Measurements from ENCODE around the gene IFI27L1. TPM values are rescaled to one million over a fixed set of nuclear protein-coding genes. Genes with fewer than 3 reads are reported as not detected.

IFI27L1 gene
- polyA plus RNA-seq, 1 experiment, result 12.5 TPM

GRCh38 chr14:94054936-94055335 lies 26.2 kb upstream of the IFI27L1 start:
- H3K9me3 ChIP-seq (ENCODE audit: control insufficient read depth, insufficient read depth, low read length), result no peaks in the 10 kb centered on the region
- POLR2A ChIA-PET, result no interaction called here
- H3K27ac ChIP-seq (ENCODE audit: low read depth, low read length), result no peak overlapping the region
- no peak overlapping the region for H3K4me3 ChIP-seq (ENCODE audit: low read depth, low read length)
- CTCF ChIA-PET, result interaction anchor here (5.8 kb wide), 1 partner anchor 81 kb away, joined by 68 read pairs; no protein-coding TSS in a partner anchor
- no peak for DNase-seq (ENCODE audit: low read depth, low spot score)
- H3K27me3 ChIP-seq (ENCODE audit: control insufficient read depth, insufficient read depth, low read length), result no peaks in the 10 kb centered on the region
- no peak for TF ChIP-seq CTCF (IDR thresholded peaks at IDR 0.05; ENCODE audit: low read depth, low read length)

- no peak for TF ChIP-seq CTCF (IDR thresholded peaks at IDR 0.05; ENCODE audit: low read depth, low read length)
- no peak for DNase-seq (ENCODE audit: low read depth, low spot score)
These were observed 24.4 kb upstream of the IFI27L1 start for GRCh38 chr14:94056579-94057308.

GRCh38 chr14:94058128-94058673 lies 22.9 kb upstream of the IFI27L1 start:
- H3K4me3 ChIP-seq (ENCODE audit: low read depth, low read length), result no peak overlapping the region
- POLR2A ChIA-PET, result no interaction called here
- no peak overlapping the region for H3K27ac ChIP-seq (ENCODE audit: low read depth, low read length)
- TF ChIP-seq CTCF (IDR thresholded peaks at IDR 0.05; ENCODE audit: low read depth, low read length), result no peak
- H3K9me3 ChIP-seq (ENCODE audit: control insufficient read depth, insufficient read depth, low read length), result no peaks in the 10 kb centered on the region
- no peak for DNase-seq (ENCODE audit: low read depth, low spot score)
- no peaks in the 10 kb centered on the region for H3K27me3 ChIP-seq (ENCODE audit: control insufficient read depth, insufficient read depth, low read length)
- CTCF ChIA-PET, result interaction anchor here (1.1 to 4.1 kb wide), 4 partner anchors 22 to 118 kb away, joined by 4 to 18 read pairs (median 8); no protein-coding TSS in a partner anchor

More at GRCh38 chr14:94056579-94057308, 24.4 kb upstream of the IFI27L1 start:
- Histone ChIP-seq H3K9me3 (ENCODE audit: control insufficient read depth, insufficient read depth, low read length) (no peaks in the 10 kb centered on the region), H3K4me3 (ENCODE audit: low read depth, low read length) (no peak overlapping the region), H3K27me3 (ENCODE audit: control insufficient read depth, insufficient read depth, low read length) (no peaks in the 10 kb centered on the region), H3K27ac (ENCODE audit: low read depth, low read length) (no peak overlapping the region)
- CTCF ChIA-PET, result interaction anchor here (0.7 to 4.1 kb wide), 4 partner anchors 20 to 80 kb away, joined by 3 to 18 read pairs (median 11); no protein-coding TSS in a partner anchor
- POLR2A ChIA-PET, result no interaction called here

GRCh38 chr14:94058674-94059138 lies 22.4 kb upstream of the IFI27L1 start:
- H3K4me3 ChIP-seq (ENCODE audit: low read depth, low read length), result no peak overlapping the region
- H3K9me3 ChIP-seq (ENCODE audit: control insufficient read depth, insufficient read depth, low read length), result no peaks in the 10 kb centered on the region
- CTCF ChIA-PET, result interaction anchor here (1.1 to 4.1 kb wide), 4 partner anchors 22 to 119 kb away, joined by 4 to 18 read pairs (median 8); no protein-coding TSS in a partner anchor
- no peak overlapping the region for H3K27ac ChIP-seq (ENCODE audit: low read depth, low read length)
- no peak for DNase-seq (ENCODE audit: low read depth, low spot score)
- no peak for TF ChIP-seq CTCF (IDR thresholded peaks at IDR 0.05; ENCODE audit: low read depth, low read length)
- no peaks in the 10 kb centered on the region for H3K27me3 ChIP-seq (ENCODE audit: control insufficient read depth, insufficient read depth, low read length)
- POLR2A ChIA-PET, result no interaction called here

GRCh38 chr14:94059998-94060397 lies 21.1 kb upstream of the IFI27L1 start:
- no peak for TF ChIP-seq CTCF (IDR thresholded peaks at IDR 0.05; ENCODE audit: low read depth, low read length)

More at GRCh38 chr14:94059998-94060397, 21.1 kb upstream of the IFI27L1 start:
- no peak overlapping the region for H3K27ac ChIP-seq (ENCODE audit: low read depth, low read length)
- ChIA-PET CTCF (interaction anchor here (1.8 kb wide), 1 partner anchor 120 kb away, joined by 4 read pairs; no protein-coding TSS in a partner anchor), POLR2A (no interaction called here)
- no peaks in the 10 kb centered on the region for H3K27me3 ChIP-seq (ENCODE audit: control insufficient read depth, insufficient read depth, low read length)
- no peak overlapping the region for H3K4me3 ChIP-seq (ENCODE audit: low read depth, low read length)
- no peaks in the 10 kb centered on the region for H3K9me3 ChIP-seq (ENCODE audit: control insufficient read depth, insufficient read depth, low read length)
- DNase-seq (ENCODE audit: low read depth, low spot score), result no peak

All from AG04450 (cell line).